PC-9 (cell line): ENCODE measurements around the gene MAL. TPM values are rescaled to one million over a fixed set of nuclear protein-coding genes. Genes with fewer than 3 reads are reported as not detected.

Source experiments
- BruUV-seq: library from RNA; stranded (reverse); fragments of 400-500 nt; replicated peaks from 2 replicates; lab custom pipeline; 2021; lab: Mats Ljungman, UMichigan
- CTCF ChIA-PET: fragments of 300-600 bp; sonication (Branson Sonifier 250); formaldehyde crosslinking; loops from one replicate; lab custom pipeline; 2022; ENCODE audit warnings: antibody characterized with exemption; lab: Charles Lee
- POLR2A ChIA-PET: fragments of 300-600 bp; sonication (Branson Sonifier 250); formaldehyde crosslinking; loops from one replicate; lab custom pipeline; 2022; ENCODE audit warnings: antibody characterized with exemption; ENCODE audit not compliant: unreplicated experiment; lab: Charles Lee
- DNase-seq, 2 experiments: peaks; one replicate each; pipeline versions ENCODE4 v3.0.0 to v3.0.0-alpha.2; 2015 to 2022; ENCODE audit warnings: mixed read lengths in 1 of 2
- H2AFZ ChIP-seq: fragments of 200-600 bp; sonication (generic); 2 replicates; pipeline ENCODE4 v1.8.1; 2017; ENCODE audit warnings: antibody characterized with exemption
- H3F3A ChIP-seq: fragments of 200-600 bp; sonication (generic); 2 replicates; pipeline ENCODE4 v1.8.1; 2017; ENCODE audit warnings: antibody characterized with exemption, mild to moderate bottlenecking, low read depth; ENCODE audit not compliant: insufficient read depth
- H3K27ac ChIP-seq: fragments of 200-600 bp; sonication (generic); 2 replicates; pipeline ENCODE4 v1.6.1; 2016; ENCODE audit warnings: mixed run types
- H3K27me3 ChIP-seq: fragments of 200-600 bp; sonication (generic); 2 replicates; pipeline ENCODE4 v1.6.1; 2016; ENCODE audit warnings: low read depth, mixed run types; ENCODE audit not compliant: insufficient read depth
- H3K36me3 ChIP-seq: fragments of 200-600 bp; sonication (generic); 2 replicates; pipeline ENCODE4 v1.6.1; 2016; ENCODE audit warnings: low read depth, mixed run types
- H3K4me1 ChIP-seq: fragments of 200-600 bp; sonication (generic); replicated peaks from 2 replicates; pipeline ENCODE4 v1.6.1; 2016; ENCODE audit warnings: mixed run types; ENCODE audit not compliant: insufficient read depth
- H3K4me2 ChIP-seq: fragments of 200-600 bp; sonication (generic); 2 replicates; pipeline ENCODE4 v1.6.1; 2017; ENCODE audit warnings: mixed run types
- H3K4me3 ChIP-seq: fragments of 200-600 bp; sonication (generic); 2 replicates; pipeline ENCODE4 v1.6.1; 2016; ENCODE audit warnings: mixed run types
- H3K79me2 ChIP-seq: fragments of 200-600 bp; sonication (generic); 2 replicates; pipeline ENCODE4 v1.6.1; 2017; ENCODE audit warnings: low read depth, mixed run types
- H3K9me2 ChIP-seq: fragments of 200-600 bp; sonication (generic); 2 replicates; pipeline ENCODE4 v1.8.1; 2017; ENCODE audit warnings: mild to moderate bottlenecking; ENCODE audit not compliant: insufficient read depth
- H3K9me3 ChIP-seq: fragments of 200-600 bp; sonication (generic); 2 replicates; pipeline ENCODE4 v1.8.1; 2016; ENCODE audit warnings: low read depth; ENCODE audit not compliant: insufficient read depth
- H4K20me1 ChIP-seq: fragments of 200-600 bp; sonication (generic); 2 replicates; pipeline ENCODE4 v1.8.1; 2017; ENCODE audit not compliant: insufficient read depth
- CTCF ChIP-seq: fragments of 200-600 bp; sonication (generic); conservative IDR thresholded peaks from 2 replicates; pipeline ENCODE4 v1.6.1; 2017; ENCODE audit warnings: mixed run types, antibody characterized with exemption, mild to moderate bottlenecking, moderate library complexity
- EZH2 ChIP-seq: fragments of 200-600 bp; sonication (generic); IDR thresholded peaks from 2 replicates; pipeline ENCODE4 v1.8.0; 2017; ENCODE audit warnings: antibody characterized with exemption, low read depth
- intact Hi-C: fragments of 100-400 bp; cut with micrococcal nuclease; formaldehyde crosslinking; loops from one replicate; pipeline ENCODE4 v1.10.0; 2022; ENCODE audit not compliant: unreplicated experiment
- total RNA-seq: library from RNA; stranded (reverse); gene quantifications from 2 replicates; pipeline ENCODE4 v1.2.3, GENCODE V29; 2021

Gene MAL
- total RNA-seq, 1 experiment from 2014 or later, result 146 TPM

DNA sequence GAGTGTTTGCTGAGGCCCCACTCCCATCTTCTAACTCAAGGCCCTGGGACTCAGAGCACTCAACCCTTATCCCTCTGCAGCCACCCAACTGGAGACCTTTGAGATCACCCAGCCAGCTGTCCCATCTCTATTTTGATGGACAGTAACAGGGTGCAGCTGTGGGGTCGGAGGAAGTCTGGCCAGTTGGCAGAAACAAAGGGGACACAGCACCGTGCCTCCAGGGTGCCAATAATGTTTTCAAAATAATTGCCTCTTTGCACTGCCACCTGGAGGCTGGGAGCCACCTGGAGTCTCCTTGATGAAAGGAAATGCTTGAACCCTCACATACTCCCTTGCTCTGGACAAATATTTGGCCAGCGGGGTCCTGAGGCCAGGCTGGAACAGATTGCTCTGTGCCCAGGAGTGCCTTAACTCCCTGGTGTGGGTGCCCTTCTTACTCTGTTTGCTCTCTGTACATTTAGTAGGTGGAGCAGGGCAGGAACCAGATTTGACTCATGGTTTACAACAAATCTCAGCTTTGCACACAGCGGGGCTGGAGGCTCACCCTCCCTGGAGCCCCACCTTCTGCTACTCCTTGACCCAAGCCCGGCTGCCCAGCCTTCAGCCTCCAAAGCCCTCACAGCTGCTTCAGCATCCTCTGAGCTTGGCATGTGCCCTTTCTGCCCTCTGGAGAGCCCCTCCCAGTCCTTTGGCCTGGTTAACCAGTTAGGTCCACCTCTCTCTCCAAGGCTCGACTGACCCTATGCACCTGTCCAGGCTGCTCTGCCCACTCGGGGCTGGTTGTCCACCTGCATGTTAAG lies 17.2 kb downstream of the MAL start:
- no TSS peak for BruUV-seq
- H2AFZ ChIP-seq, result no peak overlapping the region
- no peak overlapping the region for H3K4me3 ChIP-seq
- peak overlapping the region; percentile 48 for H3K27ac ChIP-seq
- TF ChIP-seq EZH2 (no peak), CTCF (no peak)
- no peaks in the 10 kb centered on the region for H3K9me2 ChIP-seq
- peak overlapping the region; percentile 45 for H3K4me2 ChIP-seq
- ChIA-PET POLR2A (interaction anchor here (0.6 to 1.2 kb wide), 6 partner anchors 9 to 79 kb away, joined by 3 to 6 read pairs (median 4); no protein-coding TSS in a partner anchor), CTCF (interaction anchor here (0.7 to 1.8 kb wide), 8 partner anchors 8 to 177 kb away, joined by 3 to 11 read pairs (median 4); no protein-coding TSS in a partner anchor)
- H3K27me3 ChIP-seq, result no peaks in the 10 kb centered on the region
- peaks cover 56% of the 10 kb centered on the region for H3K79me2 ChIP-seq
- H3K4me1 ChIP-seq, result peaks cover 56% of the 10 kb centered on the region
- H3K9me3 ChIP-seq, result no peaks in the 10 kb centered on the region
- H4K20me1 ChIP-seq, result no peaks in the 10 kb centered on the region
- DNase-seq, result peak; percentile 67 to 80
- intact Hi-C loops, result loop anchor here (1.0 kb wide), 3 partner anchors 8 to 34 kb away; no protein-coding TSS in a partner anchor
- H3F3A ChIP-seq, result peaks cover 76% of the 10 kb centered on the region
- peaks cover 11% of the 10 kb centered on the region; the same call in 1 of the 2 replicates for H3K36me3 ChIP-seq

- Histone ChIP-seq H3K9me3 (no peaks in the 10 kb centered on the region), H3K36me3 (peaks cover 17% of the 10 kb centered on the region; the same call in 1 of the 2 replicates), H4K20me1 (no peaks in the 10 kb centered on the region), H3K4me2 (peak overlapping the region; percentile 45), H3K4me3 (no peak overlapping the region), H3K4me1 (peaks cover 65% of the 10 kb centered on the region), H3K27ac (peak overlapping the region; percentile 48), H3F3A (peaks cover 69% of the 10 kb centered on the region), H2AFZ (no peak overlapping the region), H3K9me2 (no peaks in the 10 kb centered on the region), H3K27me3 (no peaks in the 10 kb centered on the region), H3K79me2 (peaks cover 48% of the 10 kb centered on the region)
- ChIA-PET CTCF (interaction anchor here (0.6 to 1.8 kb wide), 9 partner anchors 9 to 178 kb away, joined by 3 to 11 read pairs (median 3); no protein-coding TSS in a partner anchor), POLR2A (interaction anchor here (0.6 to 1.2 kb wide), 6 partner anchors 9 to 79 kb away, joined by 3 to 6 read pairs (median 4); no protein-coding TSS in a partner anchor)
- TF ChIP-seq EZH2, result no peak
- TF ChIP-seq CTCF, result no peak
- no TSS peak for BruUV-seq
- intact Hi-C loops, result loop anchor here (1.0 kb wide), 2 partner anchors 9 to 33 kb away; no protein-coding TSS in a partner anchor
- peak in 1 of 2 experiments; percentile 83 for DNase-seq
These were observed 18.0 kb downstream of the MAL start for GRCh38 chr2:95043300-95044093.

- Histone ChIP-seq H3K4me3 (no peak overlapping the region), H3K27me3 (no peaks in the 10 kb centered on the region), H2AFZ (no peak overlapping the region), H3K79me2 (peaks cover 41% of the 10 kb centered on the region; the same call in 1 of the 2 replicates), H4K20me1 (no peaks in the 10 kb centered on the region), H3K9me2 (no peaks in the 10 kb centered on the region), H3K27ac (no peak overlapping the region), H3K9me3 (no peaks in the 10 kb centered on the region), H3K36me3 (peaks cover 18% of the 10 kb centered on the region; the same call in 1 of the 2 replicates), H3K4me1 (peaks cover 69% of the 10 kb centered on the region), H3K4me2 (no peak overlapping the region), H3F3A (peaks cover 60% of the 10 kb centered on the region)
- no peak for DNase-seq
- ChIA-PET POLR2A (no interaction called here), CTCF (interaction anchor here (1.8 kb wide), 1 partner anchor 15 kb away, joined by 3 read pairs; no protein-coding TSS in a partner anchor)
- TF ChIP-seq CTCF (no peak), EZH2 (no peak)
- BruUV-seq, result no TSS peak
- intact Hi-C loops, result no loop called here
These were observed 19.1 kb downstream of the MAL start for GRCh38 chr2:95044601-95045000.
